HG03045 (cell line): ENCODE measurements around the gene MYBPC1.
"Not testable (repeated sequence)": the region's sequence is repeated elsewhere in the genome, so short reads cannot be mapped to it uniquely, and the experiment has no call there.

Source experiments
- ATAC-seq: cut with Tn5 transposase; IDR thresholded peaks from one replicate; pipeline ENCODE4 v1.9.1; 2021; ENCODE audit warnings: mild to moderate bottlenecking, moderate library complexity; ENCODE audit not compliant: unreplicated experiment

The MYBPC1 gene

GRCh38 chr12:101650346-101651117 is 55.8 kb downstream of the MYBPC1 start:
- ATAC-seq = no peak

GRCh38 chr12:101653030-101653429 is 58.3 kb downstream of the MYBPC1 start:
- no peak for ATAC-seq

GRCh38 chr12:101653503-101653902 is 58.7 kb downstream of the MYBPC1 start:
- ATAC-seq = no peak

- ATAC-seq = no peak
Measured at GRCh38 chr12:101654442-101654841, 59.7 kb downstream of the MYBPC1 start.

- no peak for ATAC-seq
Measured at GRCh38 chr12:101655393-101655792, 60.6 kb downstream of the MYBPC1 start.

GRCh38 chr12:101660662-101661061 is 65.9 kb downstream of the MYBPC1 start:
- ATAC-seq = not testable (repeated sequence)

- no peak for ATAC-seq
Measured at GRCh38 chr12:101663298-101663697, 68.5 kb downstream of the MYBPC1 start.

- no peak for ATAC-seq
Measured at GRCh38 chr12:101664992-101665391, 70.2 kb downstream of the MYBPC1 start.

- no peak for ATAC-seq
Measured at GRCh38 chr12:101666052-101666728, 71.4 kb downstream of the MYBPC1 start.

GRCh38 chr12:101667591-101667990 is 72.8 kb downstream of the MYBPC1 start:
- no peak for ATAC-seq

- no peak for ATAC-seq
Measured at GRCh38 chr12:101670007-101670671, 75.4 kb downstream of the MYBPC1 start.

GRCh38 chr12:101671157-101671791 is 76.5 kb downstream of the MYBPC1 start:
- no peak for ATAC-seq

GRCh38 chr12:101671833-101672232 is 77.1 kb downstream of the MYBPC1 start:
- ATAC-seq = no peak

- no peak for ATAC-seq
Measured at GRCh38 chr12:101675555-101675954, 80.8 kb downstream of the MYBPC1 start.

GRCh38 chr12:101676497-101676896 is 81.7 kb downstream of the MYBPC1 start:
- ATAC-seq = not testable (repeated sequence)

- no peak for ATAC-seq
Measured at GRCh38 chr12:101678081-101678480, 83.3 kb downstream of the MYBPC1 start.

- no peak for ATAC-seq
Measured at GRCh38 chr12:101680240-101680639, 85.5 kb downstream of the MYBPC1 start.

GRCh38 chr12:101680647-101681046 is 85.9 kb downstream of the MYBPC1 start:
- ATAC-seq = no peak

GRCh38 chr12:101681627-101682026 is 86.9 kb downstream of the MYBPC1 start:
- ATAC-seq = not testable (repeated sequence)

- no peak for ATAC-seq
Measured at GRCh38 chr12:101685092-101685491, 90.3 kb downstream of the MYBPC1 start.

- ATAC-seq = no peak
Measured at GRCh38 chr12:101686176-101686575, 91.4 kb downstream of the MYBPC1 start.
